GM23338 (cell line): ENCODE measurements around the gene SCN9A. TPM values are rescaled to one million over a fixed set of nuclear protein-coding genes. Genes with fewer than 3 reads are reported as not detected.
"Not testable (repeated sequence)": the region's sequence is repeated elsewhere in the genome, so short reads cannot be mapped to it uniquely, and the experiment has no call there.

Source experiments
- ATAC-seq: fragments of 200-7000 bp; cut with Tn5 transposase; 3 replicates; pipeline ENCODE4 v1.9.1; 2020
- DNase-seq: peaks from one replicate; pipeline ENCODE4 v3.0.0-alpha.2; 2015; ENCODE audit warnings: low spot score
- H2AFZ ChIP-seq: fragments of 200-600 bp; sonication (generic); 2 replicates; pipeline ENCODE4 v1.8.0; 2016; ENCODE audit warnings: antibody characterized with exemption, mild to moderate bottlenecking, moderate library complexity
- H3F3A ChIP-seq: fragments of 200-600 bp; sonication (generic); replicated peaks from 2 replicates; pipeline ENCODE4 v1.8.0; 2017; ENCODE audit warnings: antibody characterized with exemption, mixed run types, low read depth
- H3K27ac ChIP-seq: fragments of 200-600 bp; sonication (generic); 2 replicates; pipeline ENCODE4 v1.6.1; 2016; ENCODE audit warnings: low read depth
- H3K27me3 ChIP-seq: fragments of 200-600 bp; sonication (generic); 2 replicates; pipeline ENCODE4 v1.8.0; 2016; ENCODE audit warnings: mild to moderate bottlenecking, mixed run types, moderate library complexity; ENCODE audit not compliant: insufficient read depth
- H3K36me3 ChIP-seq: fragments of 200-600 bp; sonication (generic); 2 replicates; pipeline ENCODE4 v1.8.0; 2016; ENCODE audit warnings: mild to moderate bottlenecking; ENCODE audit not compliant: insufficient read depth
- H3K4me1 ChIP-seq: fragments of 200-600 bp; sonication (generic); 2 replicates; pipeline ENCODE4 v1.8.0; 2016; ENCODE audit warnings: mild to moderate bottlenecking, moderate library complexity; ENCODE audit not compliant: insufficient read depth
- H3K4me2 ChIP-seq: fragments of 200-600 bp; sonication (generic); 2 replicates; pipeline ENCODE4 v1.7.1; 2017; ENCODE audit warnings: mixed run types
- H3K4me3 ChIP-seq: fragments of 200-600 bp; sonication (generic); 2 replicates; pipeline ENCODE4 v1.6.1; 2016; ENCODE audit warnings: mixed run types
- H3K79me2 ChIP-seq: fragments of 200-600 bp; sonication (generic); replicated peaks from 2 replicates; pipeline ENCODE4 v1.8.0; 2017; ENCODE audit warnings: mild to moderate bottlenecking; ENCODE audit not compliant: insufficient read depth
- H3K9me2 ChIP-seq: fragments of 200-600 bp; sonication (generic); 2 replicates; pipeline ENCODE4 v1.8.0; 2017; ENCODE audit not compliant: insufficient read depth
- H4K20me1 ChIP-seq: fragments of 200-600 bp; sonication (generic); replicated peaks from 2 replicates; pipeline ENCODE4 v1.8.0; 2017; ENCODE audit warnings: mild to moderate bottlenecking; ENCODE audit not compliant: insufficient read depth
- H3K27ac Mint-ChIP-seq: 2 replicates; pipeline ENCODE4 v1.8.0; 2020; ENCODE audit warnings: inconsistent platforms, mild to moderate bottlenecking, moderate library complexity, mixed read lengths
- H3K27me3 Mint-ChIP-seq: 3 replicates; pipeline ENCODE4 v1.8.0; 2022; ENCODE audit warnings: low read depth, mild to moderate bottlenecking, moderate library complexity, mixed read lengths, inconsistent platforms; ENCODE audit not compliant: insufficient read depth, poor library complexity
- H3K36me3 Mint-ChIP-seq: 3 replicates; pipeline ENCODE4 v1.8.0; 2021; ENCODE audit warnings: low read depth, mild to moderate bottlenecking, inconsistent platforms, moderate library complexity, mixed read lengths
- H3K4me1 Mint-ChIP-seq: 3 replicates; pipeline ENCODE4 v1.8.0; 2020; ENCODE audit warnings: mild to moderate bottlenecking, inconsistent platforms, mixed read lengths
- H3K4me3 Mint-ChIP-seq: 3 replicates; pipeline ENCODE4 v1.8.0; 2021; ENCODE audit warnings: moderate library complexity, mild to moderate bottlenecking, inconsistent platforms, mixed read lengths
- H3K9me3 Mint-ChIP-seq: 3 replicates; pipeline ENCODE4 v1.8.0; 2020; ENCODE audit warnings: moderate library complexity, mild to moderate bottlenecking, inconsistent platforms, mixed read lengths
- CTCF ChIP-seq, 2 experiments: fragments of 200-600 bp in 1 of 2; sonication (generic) in 1 of 2; conservative IDR thresholded peaks; 2 replicates each; pipeline versions ENCODE4 v1.5.1 to v1.6.1; 2016 to 2017; ENCODE audit warnings: antibody characterized with exemption in 2 of 2, low read depth in 2 of 2, mild to moderate bottlenecking in 2 of 2, moderate library complexity in 1 of 2
- EZH2phosphoT487 ChIP-seq: fragments of 200-600 bp; sonication (generic); IDR thresholded peaks from one replicate; pipeline ENCODE4 v1.8.1; 2018; ENCODE audit warnings: antibody characterized with exemption; ENCODE audit not compliant: unreplicated experiment
- NANOG ChIP-seq: IDR thresholded peaks from 2 replicates; pipeline ENCODE4 v1.6.1; 2016; ENCODE audit warnings: antibody characterized with exemption, borderline replicate concordance
- ZNF462 ChIP-seq: fragments of 250-450 bp; sonication (Bioruptor Pico); IDR thresholded peaks from 2 replicates; pipeline ENCODE4 v1.5.0; 2020; ENCODE audit warnings: mild to moderate bottlenecking, moderate library complexity
- polyA plus RNA-seq: library from polyadenylated mRNA; unstranded; fragments of >200 nt; fragmentation: Nextera tagmentation; extraction: Ambion mirVana; gene quantifications from 2 replicates; pipeline ENCODE4 v1.2.1, GENCODE V29; 2016
- total RNA-seq: library from RNA; depleted of rRNA; stranded (reverse); fragments of >200 nt; shearing (Covaris generic); gene quantifications from 2 replicates; pipeline ENCODE4 v1.2.3, GENCODE V29; 2014

The SCN9A gene
- total and polyA plus RNA-seq, 2 experiments from 2014 or later: 8.8 to 9.5 TPM

GRCh38 chr2:166209944-166210343, 165.8 kb downstream of the SCN9A start:
- not testable (repeated sequence) for H3K9me2 ChIP-seq, H3K27ac ChIP-seq, H4K20me1 ChIP-seq, H3F3A ChIP-seq, H3K27ac Mint-ChIP-seq, H3K4me1 Mint-ChIP-seq, H3K36me3 Mint-ChIP-seq, H3K27me3 ChIP-seq, H3K4me1 ChIP-seq, H3K27me3 Mint-ChIP-seq, H2AFZ ChIP-seq, H3K4me3 ChIP-seq, H3K4me3 Mint-ChIP-seq, H3K36me3 ChIP-seq, ATAC-seq, DNase-seq, H3K79me2 ChIP-seq, H3K4me2 ChIP-seq
- peaks cover 11% of the 10 kb centered on the region; the same call in 2 of the 3 replicates for H3K9me3 Mint-ChIP-seq

GRCh38 chr2:166209367-166209766, 166.4 kb downstream of the SCN9A start:
- H3K27ac Mint-ChIP-seq: not testable (repeated sequence)

GRCh38 chr2:166206153-166206552, 169.6 kb downstream of the SCN9A start:
- H3K27me3 ChIP-seq, H3K79me2 ChIP-seq, ATAC-seq, H3K4me2 ChIP-seq, H3K4me1 ChIP-seq, H3K4me3 Mint-ChIP-seq, H3K9me2 ChIP-seq, H3K4me3 ChIP-seq, H2AFZ ChIP-seq, H3K27ac Mint-ChIP-seq, H3F3A ChIP-seq, H3K36me3 ChIP-seq, H4K20me1 ChIP-seq, H3K27me3 Mint-ChIP-seq, H3K36me3 Mint-ChIP-seq, H3K27ac ChIP-seq, H3K4me1 Mint-ChIP-seq, DNase-seq: not testable (repeated sequence)
- peaks cover 15% of the 10 kb centered on the region; the same call in 2 of the 3 replicates for H3K9me3 Mint-ChIP-seq

More at GRCh38 chr2:166209367-166209766, 166.4 kb downstream of the SCN9A start:
- H3K27me3 Mint-ChIP-seq, H3F3A ChIP-seq, ATAC-seq, H3K27me3 ChIP-seq, H3K4me3 ChIP-seq, H3K4me3 Mint-ChIP-seq, H2AFZ ChIP-seq, H3K4me2 ChIP-seq, H3K79me2 ChIP-seq, H3K27ac ChIP-seq, DNase-seq, H4K20me1 ChIP-seq, H3K4me1 ChIP-seq, H3K9me2 ChIP-seq, H3K36me3 Mint-ChIP-seq, H3K4me1 Mint-ChIP-seq, H3K36me3 ChIP-seq: not testable (repeated sequence)
- H3K9me3 Mint-ChIP-seq: peaks cover 15% of the 10 kb centered on the region; the same call in 2 of the 3 replicates

- Mint-ChIP-seq H3K4me3 (no peak overlapping the region), H3K36me3 (peaks cover 11% of the 10 kb centered on the region), H3K27me3 (peaks cover 3% of the 10 kb centered on the region), H3K27ac (no peak overlapping the region), H3K9me3 (peaks cover 14% of the 10 kb centered on the region; the same call in 2 of the 3 replicates), H3K4me1 (no peaks in the 10 kb centered on the region)
- Histone ChIP-seq H3K4me1 (no peaks in the 10 kb centered on the region), H3K27ac (no peak overlapping the region), H3K4me2 (no peak overlapping the region), H3K4me3 (no peak overlapping the region), H3K79me2 (no peaks in the 10 kb centered on the region), H3K27me3 (no peaks in the 10 kb centered on the region), H3F3A (no peaks in the 10 kb centered on the region), H4K20me1 (no peaks in the 10 kb centered on the region), H3K9me2 (no peaks in the 10 kb centered on the region), H2AFZ (no peak overlapping the region), H3K36me3 (no peaks in the 10 kb centered on the region)
- ATAC-seq (no peak), DNase-seq (no peak)
- TF ChIP-seq NANOG: no peak
- TF ChIP-seq EZH2phosphoT487: no peak
- TF ChIP-seq CTCF (conservative IDR thresholded peaks at IDR 0.05; ENCODE audit: low read depth in 2 of 2): no peak
- TF ChIP-seq ZNF462 (CRISPR knock-in tag): no peak
These were observed 173.0 kb downstream of the SCN9A start for GRCh38 chr2:166202778-166203177.
